H1 (cell line): Measurements from ENCODE around the gene GTF2A1L. TPM values are rescaled to one million over a fixed set of nuclear protein-coding genes. Genes with fewer than 3 reads are reported as not detected.

ENCODE experiments used
- CTCF ChIA-PET: fragments of 300-600 bp; sonication (Branson Sonifier 250); formaldehyde crosslinking; loops from one replicate; lab custom pipeline; 2021; ENCODE audit not compliant: partially characterized antibody; lab: Charles Lee
- POLR2A ChIA-PET: fragments of 300-600 bp; sonication (Branson Sonifier 250); formaldehyde crosslinking; loops from one replicate; lab custom pipeline; 2021; ENCODE audit warnings: inconsistent platforms; ENCODE audit not compliant: partially characterized antibody; lab: Charles Lee
- DNase-seq, 2 experiments: peaks; one replicate each; pipeline versions ENCODE4 v3.0.0 to v3.0.0-alpha.2; 2010 to 2022; ENCODE audit warnings: low spot score in 2 of 2, low read depth in 1 of 2, mixed read lengths in 1 of 2
- FAIRE-seq: peaks from 2 replicates; lab custom pipeline; 2011; peaks lifted over from hg19 to GRCh38; lab: Jason Lieb, UNC
- H2AFZ ChIP-seq: 2 replicates; pipeline ENCODE4 v1.8.1; 2012; ENCODE audit warnings: low read length, inconsistent platforms
- H2AK5ac ChIP-seq: 2 replicates; pipeline ENCODE4 v1.6.1; 2013; ENCODE audit warnings: low read depth, low read length
- H2BK120ac ChIP-seq: replicated peaks from 2 replicates; pipeline ENCODE3; 2013; ENCODE audit warnings: low read depth, low read length, inconsistent platforms
- H2BK12ac ChIP-seq: 2 replicates; pipeline ENCODE4 v1.6.1; 2013; ENCODE audit warnings: low read depth, low read length
- H2BK15ac ChIP-seq: 2 replicates; pipeline ENCODE4 v1.6.1; 2013; ENCODE audit warnings: low read length
- H2BK20ac ChIP-seq: 2 replicates; pipeline ENCODE4 v1.6.1; 2013; ENCODE audit warnings: low read length
- H2BK5ac ChIP-seq: 2 replicates; pipeline ENCODE4 v1.6.1; 2013; ENCODE audit warnings: low read depth, low read length
- H3K14ac ChIP-seq: 2 replicates; pipeline ENCODE4 v1.6.1; 2013; ENCODE audit warnings: inconsistent platforms; ENCODE audit not compliant: insufficient read length
- H3K18ac ChIP-seq: 2 replicates; pipeline ENCODE4 v1.6.1; 2013; ENCODE audit warnings: low read length; ENCODE audit errors: extremely low read depth
- H3K23ac ChIP-seq: 2 replicates; pipeline ENCODE4 v1.6.1; 2013; ENCODE audit warnings: inconsistent platforms; ENCODE audit not compliant: insufficient read length
- H3K23me2 ChIP-seq: 2 replicates; pipeline ENCODE4 v1.6.1; 2013; ENCODE audit warnings: low read depth, low read length
- H3K27ac ChIP-seq: 2 replicates; pipeline ENCODE4 v1.6.1; 2011; ENCODE audit warnings: low read depth, low read length, inconsistent platforms
- H3K27me3 ChIP-seq, 4 experiments: replicated peaks in 1 of 4; 1 replicate in 1 of 4; 2 replicates in 3 of 4; pipeline versions ENCODE4 v1.6.1 to v1.8.1; 2011 to 2013; ENCODE audit warnings: low read length in 3 of 4, mild to moderate bottlenecking in 3 of 4, inconsistent platforms in 2 of 4, mixed read lengths in 2 of 4, moderate library complexity in 1 of 4; ENCODE audit not compliant: control insufficient read depth in 3 of 4, insufficient read depth in 3 of 4; ENCODE audit errors: extremely low read depth in 1 of 4
- H3K36me3 ChIP-seq, 4 experiments: 2 replicates each; pipeline versions ENCODE4 v1.6.1 to v1.8.1; 2011 to 2013; ENCODE audit warnings: mild to moderate bottlenecking in 4 of 4, low read length in 3 of 4, moderate library complexity in 2 of 4, control low read depth in 1 of 4, inconsistent platforms in 1 of 4; ENCODE audit not compliant: insufficient read depth in 4 of 4, control insufficient read depth in 2 of 4
- H3K4ac ChIP-seq: replicated peaks from 2 replicates; pipeline ENCODE3; 2013; ENCODE audit warnings: low read length, low read depth, mixed read lengths, inconsistent platforms; ENCODE audit not compliant: insufficient read length
- H3K4me1 ChIP-seq, 4 experiments: replicated peaks in 1 of 4; 1 replicate in 1 of 4; 2 replicates in 3 of 4; pipeline versions ENCODE4 v1.6.1 to v1.8.1; 2011 to 2013; ENCODE audit warnings: low read length in 3 of 4, inconsistent platforms in 2 of 4, mixed read lengths in 1 of 4; ENCODE audit not compliant: insufficient read depth in 4 of 4, control insufficient read depth in 3 of 4
- H3K4me2 ChIP-seq, 2 experiments: 2 replicates each; pipeline versions ENCODE4 v1.6.1 to v1.8.1; 2011 to 2013; ENCODE audit warnings: low read depth in 2 of 2, low read length in 2 of 2, control low read depth in 1 of 2, inconsistent platforms in 1 of 2, mild to moderate bottlenecking in 1 of 2; ENCODE audit not compliant: insufficient read depth in 1 of 2
- H3K4me3 ChIP-seq, 4 experiments: fragments of 200-600, 300-600 bp in 1 of 4; sonication (generic), shearing (Covaris generic), sonication (Bioruptor Twin) in 1 of 4; 2 replicates each; pipeline versions ENCODE4 v1.5.1 to v1.8.1; 2011 to 2016; ENCODE audit warnings: low read length in 4 of 4, low read depth in 3 of 4, control low read depth in 2 of 4, inconsistent platforms in 2 of 4, mild to moderate bottlenecking in 2 of 4, mixed read lengths in 1 of 4, moderate library complexity in 1 of 4; ENCODE audit not compliant: insufficient read depth in 2 of 4; ENCODE audit errors: extremely low read depth in 1 of 4
- H3K56ac ChIP-seq: replicated peaks from 2 replicates; pipeline ENCODE3; 2013; ENCODE audit warnings: low read depth, mild to moderate bottlenecking, mixed read lengths, low read length, inconsistent platforms; ENCODE audit not compliant: insufficient read length
- H3K79me1 ChIP-seq: 2 replicates; pipeline ENCODE4 v1.6.1; 2013; ENCODE audit warnings: low read depth, low read length, control low read depth
- H3K79me2 ChIP-seq, 2 experiments: 2 replicates each; pipeline versions ENCODE4 v1.6.1 to v1.8.1; 2012 to 2013; ENCODE audit warnings: low read length in 2 of 2, mild to moderate bottlenecking in 2 of 2, inconsistent platforms in 1 of 2; ENCODE audit not compliant: insufficient read depth in 2 of 2, control insufficient read depth in 1 of 2
- H3K9ac ChIP-seq, 4 experiments: replicated peaks in 1 of 4; 1 replicate in 1 of 4; 2 replicates in 3 of 4; pipeline versions ENCODE4 v1.6.1 to v1.8.1; 2011 to 2013; ENCODE audit warnings: low read depth in 3 of 4, low read length in 3 of 4, control low read depth in 2 of 4, mild to moderate bottlenecking in 2 of 4, moderate library complexity in 2 of 4, inconsistent platforms in 1 of 4; ENCODE audit errors: extremely low read depth in 1 of 4
- H3K9me3 ChIP-seq, 2 experiments: 2 replicates each; pipeline versions ENCODE4 v1.6.1 to v1.8.1; 2012 to 2013; ENCODE audit warnings: mild to moderate bottlenecking in 2 of 2, moderate library complexity in 2 of 2, control low read depth in 1 of 2, inconsistent platforms in 1 of 2, low read depth in 1 of 2, low read length in 1 of 2, mixed read lengths in 1 of 2; ENCODE audit not compliant: insufficient read depth in 2 of 2
- H4K20me1 ChIP-seq, 2 experiments: replicated peaks in 1 of 2; 2 replicates each; pipeline versions ENCODE3 to v1.8.1; 2011 to 2013; ENCODE audit warnings: inconsistent platforms in 2 of 2, low read length in 2 of 2, mild to moderate bottlenecking in 1 of 2; ENCODE audit not compliant: insufficient read depth in 2 of 2, control insufficient read depth in 1 of 2
- H4K5ac ChIP-seq: 2 replicates; pipeline ENCODE4 v1.6.1; 2013; ENCODE audit warnings: low read length, low read depth, mixed read lengths, inconsistent platforms; ENCODE audit not compliant: insufficient read length
- H4K8ac ChIP-seq: 2 replicates; pipeline ENCODE4 v1.8.0; 2013; ENCODE audit warnings: mild to moderate bottlenecking, moderate library complexity, low read length, inconsistent platforms; ENCODE audit not compliant: insufficient read depth; ENCODE audit errors: extremely low read depth
- H4K91ac ChIP-seq: replicated peaks from 2 replicates; pipeline ENCODE3; 2013; ENCODE audit warnings: low read length, mixed read lengths, inconsistent platforms; ENCODE audit not compliant: insufficient read length
- BRCA1 ChIP-seq: IDR thresholded peaks from 2 replicates; pipeline ENCODE4 v1.6.1; 2012; ENCODE audit warnings: low read depth, low read length, improper control_type of control experiment
- CBX8 ChIP-seq: fragments of 300-800, 300-1000 bp; sonication (generic); IDR thresholded peaks from 2 replicates; pipeline ENCODE4 v1.7.1; 2016; ENCODE audit warnings: low read depth, low read length, borderline replicate concordance
- CEBPB ChIP-seq: IDR thresholded peaks from 2 replicates; pipeline ENCODE4 v1.6.1; 2012; ENCODE audit warnings: low read depth, low read length
- CHD2 ChIP-seq: IDR thresholded peaks from 2 replicates; pipeline ENCODE4 v1.6.1; 2012; ENCODE audit warnings: low read length, improper control_type of control experiment
- EGR1 ChIP-seq: IDR thresholded peaks from 2 replicates; pipeline ENCODE4 v1.6.1; 2011; ENCODE audit warnings: low read depth, low read length, borderline replicate concordance
- EP300 ChIP-seq, 2 experiments: IDR thresholded peaks; 1 replicate in 1 of 2; 2 replicates in 1 of 2; pipeline ENCODE4 v1.6.1; 2011 to 2012; ENCODE audit warnings: low read depth in 2 of 2, low read length in 2 of 2, mild to moderate bottlenecking in 2 of 2, borderline replicate concordance in 1 of 2, inconsistent platforms in 1 of 2, moderate library complexity in 1 of 2
- GABPA ChIP-seq: IDR thresholded peaks from 2 replicates; pipeline ENCODE4 v1.6.1; 2011; ENCODE audit warnings: mild to moderate bottlenecking, low read length, moderate library complexity, borderline replicate concordance; ENCODE audit not compliant: insufficient read depth
- JUND ChIP-seq: IDR thresholded peaks from 2 replicates; pipeline ENCODE4 v1.6.1; 2011; ENCODE audit warnings: mild to moderate bottlenecking, improper control_type of control experiment, low read length
- KDM4A ChIP-seq: IDR thresholded peaks from one replicate; pipeline ENCODE4 v1.7.1; 2012; ENCODE audit warnings: low read depth, mild to moderate bottlenecking, moderate library complexity, low read length, inconsistent platforms; ENCODE audit not compliant: severe bottlenecking
- PHF8 ChIP-seq: fragments of 200-600 bp; sonication (generic); conservative IDR thresholded peaks from 2 replicates; pipeline ENCODE4 v1.7.1; 2012; ENCODE audit warnings: low read depth, mild to moderate bottlenecking, inconsistent platforms, low read length, moderate library complexity
- RBBP5 ChIP-seq: IDR thresholded peaks from 2 replicates; pipeline ENCODE4 v1.7.1; 2012; ENCODE audit warnings: low read depth, mild to moderate bottlenecking, inconsistent platforms, low read length, moderate library complexity, borderline replicate concordance
- RFX5 ChIP-seq: IDR thresholded peaks from 2 replicates; pipeline ENCODE4 v1.6.1; 2011; ENCODE audit warnings: low read depth, low read length, improper control_type of control experiment, borderline replicate concordance
- SP4 ChIP-seq: IDR thresholded peaks from 2 replicates; pipeline ENCODE4 v1.6.1; 2012; ENCODE audit warnings: low read length, inconsistent platforms
- TAF1 ChIP-seq: IDR thresholded peaks from 2 replicates; pipeline ENCODE4 v1.6.1; 2011; ENCODE audit warnings: mild to moderate bottlenecking, low read depth, low read length
- TEAD4 ChIP-seq: IDR thresholded peaks from 2 replicates; pipeline ENCODE4 v1.6.1; 2012; ENCODE audit warnings: low read depth, low read length, inconsistent platforms, mixed read lengths
- YY1 ChIP-seq: IDR thresholded peaks from 2 replicates; pipeline ENCODE4 v1.6.1; 2011; ENCODE audit warnings: low read depth, mild to moderate bottlenecking, low read length
- WGBS, 2 experiments: shearing (Covaris generic) in 1 of 2; methylation state at CpG; one replicate each; pipeline versions ENCODE4 v1.1.6 to v1.1.7; 2013 to 2015; ENCODE audit warnings: low lambda C conversion rate in 2 of 2, mixed read lengths in 2 of 2, inconsistent platforms in 1 of 2, low coverage in 1 of 2, missing lambda C conversion rate in 1 of 2; ENCODE audit not compliant: insufficient replicate concordance in 2 of 2, insufficient coverage in 1 of 2, insufficient read length in 1 of 2; ENCODE audit errors: extremely low coverage in 1 of 2, missing lambda C conversion rate in 1 of 2; 5-methylcytosine and 5-hydroxymethylcytosine counted together
- polyA plus RNA-seq, 7 experiments: library from polyadenylated mRNA; depleted of rRNA in 3 of 7; stranded (reverse) in 5 of 7; unstranded in 2 of 7; fragments of >200 nt in 5 of 7; fragments of 200-250 nt in 2 of 7; gene quantifications; 1 replicate in 5 of 7; 2 replicates in 1 of 7; 4 replicates in 1 of 7; pipeline versions ENCODE4 v1.2.1 to v1.2.3, GENCODE V29; 2011 to 2013; ENCODE audit warnings: missing spikeins in 2 of 7, mixed read lengths in 2 of 7
- total RNA-seq: library from RNA; stranded (reverse); fragmentation: NEBNext Ultra II Directional; extraction: Animal tissue kit (Norgen Biotek cat#: 25700); gene quantifications from 2 replicates; pipeline ENCODE4 v1.2.1, GENCODE V29; 2021

The GTF2A1L gene
- total and polyA plus RNA-seq, 2 of the 8 experiments (the other 6 are each of a cell fraction or from before 2014, with no cell fraction given): 0.18 TPM; not detected in 1

- no peak overlapping the region for H4K8ac ChIP-seq
- H4K5ac ChIP-seq: no peak overlapping the region
- H2BK5ac ChIP-seq: no peak overlapping the region
- DNase-seq: no peak
- H2BK20ac ChIP-seq: no peak overlapping the region
- no peak overlapping the region for H3K18ac ChIP-seq
- H3K9ac ChIP-seq: no peak overlapping the region
- no peak overlapping the region for H2BK15ac ChIP-seq
- no peaks in the 10 kb centered on the region for H4K20me1 ChIP-seq
- H2BK120ac ChIP-seq: no peak overlapping the region
- H3K27ac ChIP-seq: no peak overlapping the region
- H3K79me2 ChIP-seq: no peaks in the 10 kb centered on the region
- H3K23ac ChIP-seq: no peak overlapping the region
- no peak overlapping the region for H3K4me2 ChIP-seq
- POLR2A ChIA-PET: no interaction called here
- H2BK12ac ChIP-seq: no peak overlapping the region
- H2AK5ac ChIP-seq: no peak overlapping the region
- H3K23me2 ChIP-seq: no peaks in the 10 kb centered on the region; the same call in 1 of the 2 replicates
- no peak for FAIRE-seq
- no peaks in the 10 kb centered on the region for H3K9me3 ChIP-seq
- no peak overlapping the region for H4K91ac ChIP-seq
- H3K79me1 ChIP-seq: no peaks in the 10 kb centered on the region
- no peak overlapping the region for H3K4me3 ChIP-seq
- H2AFZ ChIP-seq: no peak overlapping the region
- no peak overlapping the region for H3K4ac ChIP-seq
- peaks cover 0 to 4% (median 0%) of the 10 kb centered on the region in 4 experiments; a peak in 2 of 7 replicates for H3K27me3 ChIP-seq
- no peak overlapping the region for H3K14ac ChIP-seq
- 91% methylated on average over 3 of the region's 3 CpGs; no CpG with 5 or more reads in 1 of the 2 experiments for WGBS, 2 experiments
- H3K4me1 ChIP-seq: peaks cover 5 to 17% (median 12%) of the 10 kb centered on the region in 4 experiments; a peak in 4 of 7 replicates
- no peaks in the 10 kb centered on the region for H3K36me3 ChIP-seq
- no peak overlapping the region for H3K56ac ChIP-seq
- CTCF ChIA-PET: interaction anchor here (0.9 to 3.0 kb wide), 26 partner anchors 10 to 769 kb away, joined by 3 to 16 read pairs (median 4); no protein-coding TSS in a partner anchor
- no peak for TF ChIP-seq TAF1
- TF ChIP-seq EP300 (IDR thresholded peaks at IDR 0.05; ENCODE audit: borderline replicate concordance in 1 of 2, low read depth in 2 of 2, low read length in 2 of 2): no peak
- no peak for TF ChIP-seq CEBPB
- no peak for TF ChIP-seq RFX5
- TF ChIP-seq RBBP5: no peak
- no peak for TF ChIP-seq BRCA1
- no peak for TF ChIP-seq SP4
- TF ChIP-seq TEAD4: no peak
- no peak for TF ChIP-seq CBX8
- TF ChIP-seq GABPA: no peak
- no peak for TF ChIP-seq KDM4A
- TF ChIP-seq EGR1: no peak
- no peak for TF ChIP-seq JUND
- no peak for TF ChIP-seq PHF8
- no peak for TF ChIP-seq YY1
- no peak for TF ChIP-seq CHD2
Measured at GRCh38 chr2:48587961-48588360, 29.7 kb upstream of the GTF2A1L start.
